Choroid plexus epithelial cell (primary cell): ENCODE data around the gene GULP1.

Source experiments
- DNase-seq: peaks from one replicate; pipeline ENCODE4 v3.0.0-alpha.2; 2010; ENCODE audit warnings: low read depth
- H3K4me3 ChIP-seq: 2 replicates; pipeline ENCODE4 v1.5.1; 2011; ENCODE audit warnings: low read depth, mild to moderate bottlenecking, control low read depth, low read length, moderate library complexity
- CTCF ChIP-seq: conservative IDR thresholded peaks from 2 replicates; pipeline ENCODE4 v1.5.1; 2011; ENCODE audit warnings: low read depth, mild to moderate bottlenecking, control low read depth, inconsistent platforms, low read length, moderate library complexity

GULP1 gene

DNA sequence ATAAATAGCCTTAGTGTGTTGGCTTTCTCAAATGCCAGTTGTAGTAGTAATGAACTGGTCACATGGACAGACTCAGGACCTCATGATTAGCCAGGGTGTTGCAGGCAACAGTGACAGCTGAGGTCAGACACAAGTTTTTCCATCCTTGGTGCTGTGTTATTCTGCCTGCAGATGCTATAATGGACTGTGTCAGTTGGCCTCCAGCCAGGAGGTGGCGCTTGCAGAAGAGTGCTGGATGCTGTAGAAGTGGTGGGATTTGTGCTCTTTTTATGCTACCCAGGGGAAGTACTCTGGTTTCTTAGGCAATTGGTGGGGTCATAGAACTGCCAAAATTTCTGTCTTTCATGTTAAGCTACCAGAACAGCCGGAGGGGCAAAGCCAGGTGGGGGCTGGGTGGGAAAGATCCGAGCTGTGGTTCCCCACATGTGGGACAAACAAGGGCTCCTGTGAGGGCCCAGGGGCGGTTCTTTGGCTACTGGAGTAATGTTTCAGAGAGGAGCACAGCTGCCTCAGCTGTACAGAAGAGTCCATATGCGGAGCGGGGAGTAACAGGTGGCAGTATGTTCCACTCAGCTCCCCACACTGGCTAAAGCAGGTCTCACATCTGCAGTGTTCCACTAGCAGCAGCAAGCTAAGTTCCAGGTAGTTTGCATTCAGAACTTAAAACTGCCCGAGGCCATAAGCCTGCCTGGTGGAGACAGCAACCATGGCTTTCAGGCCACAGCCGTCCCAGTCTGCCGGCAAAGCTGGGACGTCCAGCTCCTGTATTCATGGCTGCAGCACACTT, 104.4 kb downstream of the GULP1 start:
- DNase-seq: no peak
- no peak overlapping the region for H3K4me3 ChIP-seq
- no peak for TF ChIP-seq CTCF

GRCh38 chr2:188399159-188399558, 107.5 kb downstream of the GULP1 start:
- DNase-seq: peak; percentile 78
- TF ChIP-seq CTCF: no peak
- no peak overlapping the region for H3K4me3 ChIP-seq

GRCh38 chr2:188403676-188404075, 112.0 kb downstream of the GULP1 start:
- no peak for TF ChIP-seq CTCF
- H3K4me3 ChIP-seq: no peak overlapping the region

GRCh38 chr2:188404341-188405004, 112.8 kb downstream of the GULP1 start:
- no peak for TF ChIP-seq CTCF
- DNase-seq: no peak
- no peak overlapping the region for H3K4me3 ChIP-seq

More at GRCh38 chr2:188403676-188404075, 112.0 kb downstream of the GULP1 start:
- no peak for DNase-seq

GRCh38 chr2:188406414-188406813, 114.7 kb downstream of the GULP1 start:
- DNase-seq: no peak
- no peak overlapping the region for H3K4me3 ChIP-seq
- TF ChIP-seq CTCF: no peak

DNA sequence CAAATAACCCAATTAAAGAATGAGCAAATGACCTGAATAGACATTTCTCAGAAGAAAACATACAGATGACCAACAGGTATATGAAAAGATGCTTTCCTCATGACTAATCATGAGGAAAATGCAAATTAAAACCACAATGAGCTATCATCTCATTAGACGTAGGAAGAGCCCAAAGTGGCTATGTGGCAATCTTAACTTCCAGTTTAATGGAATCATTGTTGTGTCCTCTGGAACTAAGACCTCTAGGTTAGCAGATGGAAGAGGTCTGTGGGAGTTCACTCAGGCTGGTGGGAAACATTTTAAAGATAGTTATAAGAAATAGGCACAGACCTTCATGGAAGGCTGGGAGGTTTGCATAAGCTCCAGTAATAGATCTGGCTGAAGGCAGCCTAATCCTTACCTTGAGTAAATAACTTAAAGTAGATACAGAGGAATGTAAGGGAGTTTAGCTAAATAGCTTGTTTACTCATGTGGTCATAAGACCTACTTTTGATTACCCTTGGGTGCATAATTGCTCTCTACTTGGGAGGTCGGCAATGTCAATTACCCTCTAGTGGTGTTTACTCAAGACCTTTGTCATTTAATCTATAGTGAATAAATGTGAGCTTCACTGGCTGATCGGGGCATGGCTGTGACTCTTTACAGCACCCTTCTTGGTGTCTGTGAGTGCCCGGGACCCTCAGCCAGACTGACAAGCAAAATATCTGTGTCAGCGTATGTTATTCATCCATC, 119.0 kb downstream of the GULP1 start:
- no peak for TF ChIP-seq CTCF
- H3K4me3 ChIP-seq: no peak overlapping the region
- no peak for DNase-seq
